HepG2 (cell line): ENCODE results near the gene DDX11. TPM values are rescaled to one million over a fixed set of nuclear protein-coding genes. Genes with fewer than 3 reads are reported as not detected.
"Not testable (repeated sequence)": the region's sequence is repeated elsewhere in the genome, so short reads cannot be mapped to it uniquely, and the experiment has no call there.

Source experiments
- ATAC-seq: fragments of 200-7000 bp; cut with Tn5 transposase; 3 replicates; pipeline ENCODE4 v1.9.1; 2020; ENCODE audit warnings: mild to moderate bottlenecking, moderate library complexity
- Bru-seq: library from RNA; stranded (reverse); fragments of 400-500 nt; gene quantifications from one replicate; lab custom pipeline; 2021; lab: Mats Ljungman, UMichigan
- BruChase-seq, 2 experiments: library from RNA; stranded (reverse); fragments of 400-500 nt; gene quantifications; one replicate each; lab custom pipeline; 2021; lab: Mats Ljungman, UMichigan
- BruUV-seq: library from RNA; stranded (reverse); fragments of 400-500 nt; replicated peaks from 2 replicates; lab custom pipeline; 2021; lab: Mats Ljungman, UMichigan
- CTCF ChIA-PET: fragments of 300-600 bp; formaldehyde crosslinking; extraction: SDS; loops from one replicate; lab custom pipeline; 2021; ENCODE audit warnings: low total read pairs, inconsistent platforms, low intra/inter-chr PET ratio; lab: Yijun Ruan, JAX
- POLR2A ChIA-PET: fragments of 350-600 bp; sonication (Branson Sonifier 250); formaldehyde crosslinking; loops from one replicate; lab custom pipeline; 2020; ENCODE audit warnings: antibody characterized with exemption, inconsistent platforms; lab: Yijun Ruan, JAX
- DNase-seq: peaks from one replicate; pipeline ENCODE4 v3.0.0-alpha.2; 2015; ENCODE audit warnings: low spot score
- FAIRE-seq: peaks from 3 replicates; lab custom pipeline; 2011; peaks lifted over from hg19 to GRCh38; lab: Jason Lieb, UNC
- H2AFZ ChIP-seq: one replicate; pipeline ENCODE4 v1.6.1; 2011; ENCODE audit warnings: low read length, inconsistent platforms
- H3K27ac ChIP-seq: fragments of 300-600 bp; 3 replicates; pipeline ENCODE4 v1.8.0; 2011; ENCODE audit warnings: mixed run types, mild to moderate bottlenecking, mixed read lengths, low read length, inconsistent platforms; ENCODE audit not compliant: insufficient read depth; ENCODE audit errors: extremely low read length
- H3K27me3 ChIP-seq, 2 experiments: fragments of 200-600 bp in 1 of 2; 2 replicates in 1 of 2; 3 replicates in 1 of 2; pipeline versions ENCODE4 v1.6.0 to v1.8.0; 2011; ENCODE audit warnings: low read length in 2 of 2, mild to moderate bottlenecking in 2 of 2, moderate library complexity in 2 of 2, inconsistent platforms in 1 of 2; ENCODE audit not compliant: insufficient read depth in 2 of 2, control insufficient read depth in 1 of 2
- H3K36me3 ChIP-seq, 2 experiments: fragments of 200-600 bp in 1 of 2; replicated peaks in 1 of 2; 2 replicates in 1 of 2; 3 replicates in 1 of 2; pipeline versions ENCODE4 v1.5.1 to v1.8.0; 2011; ENCODE audit warnings: low read length in 2 of 2, inconsistent platforms in 1 of 2; ENCODE audit not compliant: insufficient read depth in 2 of 2, control insufficient read depth in 1 of 2
- H3K4me1 ChIP-seq: 2 replicates; pipeline ENCODE4 v1.5.1; 2012; ENCODE audit warnings: low read length, inconsistent platforms; ENCODE audit not compliant: insufficient read depth
- H3K4me2 ChIP-seq: 2 replicates; pipeline ENCODE4 v1.6.0; 2011; ENCODE audit warnings: low read depth, low read length, inconsistent platforms
- H3K4me3 ChIP-seq, 3 experiments: fragments of 200-600 bp in 1 of 3; sonication (generic), shearing (Covaris generic) in 1 of 3; replicated peaks in 1 of 3; 2 replicates each; pipeline ENCODE4 v1.5.1; 2011 to 2016; ENCODE audit warnings: low read length in 3 of 3, inconsistent platforms in 2 of 3, low read depth in 2 of 3, mild to moderate bottlenecking in 2 of 3, control low read depth in 1 of 3, mixed read lengths in 1 of 3; ENCODE audit not compliant: insufficient read depth in 1 of 3
- H3K79me2 ChIP-seq: one replicate; pipeline ENCODE4 v1.6.1; 2011; ENCODE audit warnings: low read length, inconsistent platforms; ENCODE audit not compliant: insufficient read depth
- H3K9ac ChIP-seq: 2 replicates; pipeline ENCODE4 v1.6.0; 2011; ENCODE audit warnings: mild to moderate bottlenecking, low read depth, low read length, inconsistent platforms; ENCODE audit not compliant: insufficient read depth
- H3K9me3 ChIP-seq: 2 replicates; pipeline ENCODE4 v1.5.1; 2012; ENCODE audit warnings: mild to moderate bottlenecking, low read length
- H4K20me1 ChIP-seq: 2 replicates; pipeline ENCODE4 v1.6.0; 2011; ENCODE audit warnings: inconsistent platforms, mild to moderate bottlenecking, low read length, moderate library complexity; ENCODE audit not compliant: insufficient read depth
- CREM ChIP-seq, 2 experiments: sonication (generic) in 1 of 2; formaldehyde crosslinking in 1 of 2; IDR thresholded peaks; 2 replicates each; pipeline versions ENCODE4 v1.4.0 to v1.6.1; 2016 to 2020; ENCODE audit warnings: antibody characterized with exemption in 1 of 2, mild to moderate bottlenecking in 1 of 2, missing genetic modification reagents in 1 of 2
- ELF4 ChIP-seq: sonication (generic); formaldehyde crosslinking; IDR thresholded peaks from 2 replicates; pipeline ENCODE4 v1.5.0; 2020; ENCODE audit warnings: missing genetic modification reagents, mild to moderate bottlenecking, moderate library complexity, borderline replicate concordance
- KLF6 ChIP-seq: IDR thresholded peaks from 2 replicates; pipeline ENCODE4 v1.8.0; 2016; ENCODE audit warnings: missing biosample characterization, missing genetic modification reagents
- MED8 ChIP-seq: sonication (generic); formaldehyde crosslinking; IDR thresholded peaks from 2 replicates; pipeline ENCODE4 v1.8.1; 2023; ENCODE audit warnings: mild to moderate bottlenecking, missing genetic modification reagents; ENCODE audit not compliant: insufficient replicate concordance
- MEF2D ChIP-seq: sonication (generic); formaldehyde crosslinking; IDR thresholded peaks from 2 replicates; pipeline ENCODE4 v1.5.1; 2020; ENCODE audit warnings: mild to moderate bottlenecking, missing genetic modification reagents
- MYC ChIP-seq: sonication (generic); formaldehyde crosslinking; IDR thresholded peaks from 2 replicates; pipeline ENCODE4 v1.9.0; 2021; ENCODE audit warnings: missing genetic modification reagents, borderline replicate concordance
- RBFOX2 ChIP-seq: fragments of 200-400 bp; formaldehyde crosslinking; IDR thresholded peaks from 2 replicates; pipeline ENCODE4 v1.6.1; 2017; ENCODE audit warnings: low read depth, mild to moderate bottlenecking, low read length
- RXRA ChIP-seq: sonication (generic); formaldehyde crosslinking; IDR thresholded peaks from 2 replicates; pipeline ENCODE4 v1.5.1; 2020; ENCODE audit warnings: missing genetic modification reagents
- TAF1 ChIP-seq: sonication (generic); formaldehyde crosslinking; IDR thresholded peaks from 2 replicates; pipeline ENCODE4 v1.4.0; 2020; ENCODE audit warnings: missing genetic modification reagents
- ZNF124 ChIP-seq: sonication (generic); formaldehyde crosslinking; IDR thresholded peaks from 2 replicates; pipeline ENCODE4 v1.4.0; 2020; ENCODE audit warnings: missing genetic modification reagents
- ZNF331 ChIP-seq: sonication (generic); formaldehyde crosslinking; IDR thresholded peaks from 2 replicates; pipeline ENCODE4 v1.4.0; 2020; ENCODE audit warnings: missing genetic modification reagents
- WGBS: methylation state at CpG from one replicate; pipeline ENCODE4 v1.1.6; 2017; ENCODE audit warnings: low lambda C conversion rate; 5-methylcytosine and 5-hydroxymethylcytosine counted together
- in situ Hi-C: cut with HindIII; loops from 2 replicates; pipeline ENCODE4 v1.10.0; 2017; ENCODE audit warnings: low pct_unique_long_range_greater_than_20kb; ENCODE audit not compliant: extremely low pct_ligation_motif_present
- intact Hi-C: fragments of 100-400 bp; cut with micrococcal nuclease; formaldehyde crosslinking; loops from one replicate; pipeline ENCODE4 v1.10.0; 2022; ENCODE audit not compliant: unreplicated experiment
- long read RNA-seq, 2 experiments: library from RNA in 1 of 2; library from polyadenylated mRNA in 1 of 2; stranded (forward) in 1 of 2; unstranded in 1 of 2; transcript quantifications; one replicate each; pipeline ENCODE4 v2.0.0, GENCODE V29; 2019 to 2022
- polyA minus RNA-seq, 3 experiments: library from RNA; depleted of rRNA, polyadenylated mRNA; stranded (reverse); fragments of >200 nt; gene quantifications; 2 replicates each; pipeline ENCODE4 v1.2.3, GENCODE V29; 2011; ENCODE audit warnings: low replicate concordance in 1 of 3
- polyA plus RNA-seq, 8 experiments: library from polyadenylated mRNA; depleted of rRNA in 3 of 8; stranded (reverse) in 7 of 8; unstranded in 1 of 8; fragments of >200 nt; fragmentation: Illumina TruSeq in 4 of 8; extraction: Trizol in 4 of 8; gene quantifications; 2 replicates each; pipeline versions ENCODE4 v1.2.1 to v1.2.3, GENCODE V29; 2011 to 2016; ENCODE audit warnings: low read depth in 4 of 8, missing spikeins in 1 of 8, mixed read lengths in 1 of 8; ENCODE audit not compliant: insufficient read depth in 1 of 8
- total RNA-seq, 5 experiments: library from RNA; depleted of rRNA; stranded (reverse); fragments of >200 nt; fragmentation: Illumina TruSeq; extraction: Trizol; gene quantifications; 2 replicates each; pipeline ENCODE4 v1.2.3, GENCODE V29; 2016; ENCODE audit warnings: low read depth in 1 of 5
- TF ChIP-seq, protein P1 (sequence below): sonication (generic); formaldehyde crosslinking; IDR thresholded peaks from 2 replicates; pipeline ENCODE4 v1.5.0; 2020; ENCODE audit warnings: mild to moderate bottlenecking, missing genetic modification reagents
- TF ChIP-seq, protein P2 (sequence below): sonication (generic); formaldehyde crosslinking; IDR thresholded peaks from 2 replicates; pipeline ENCODE4 v1.4.0; 2020; ENCODE audit warnings: mild to moderate bottlenecking, missing genetic modification reagents
- TF ChIP-seq, protein P3 (sequence below): sonication (generic); formaldehyde crosslinking; IDR thresholded peaks from 2 replicates; pipeline ENCODE4 v1.4.0; 2020; ENCODE audit warnings: missing genetic modification reagents

The DDX11 gene
- 17.1 and 40.8 TPM in 2 replicates for total RNA-seq (2016; rRNA removed; fragmentation: Illumina TruSeq; extraction: Trizol)
- 28.6 and 29.4 TPM in 2 replicates for total RNA-seq (2016; cell fraction: cytosol; rRNA removed; fragmentation: Illumina TruSeq; extraction: Trizol; ENCODE audit: low read depth)
- total RNA-seq (2016; cell fraction: insoluble cytoplasmic fraction; rRNA removed; fragmentation: Illumina TruSeq; extraction: Trizol), result 16.0 and 40.8 TPM in 2 replicates
- total RNA-seq (2016; cell fraction: membrane; rRNA removed; fragmentation: Illumina TruSeq; extraction: Trizol), result 14.9 and 18.5 TPM in 2 replicates
- 76.9 and 82.6 TPM in 2 replicates for total RNA-seq (2016; cell fraction: nucleus; rRNA removed; fragmentation: Illumina TruSeq; extraction: Trizol)
- polyA plus RNA-seq (2011; rRNA removed), result 23.9 and 24.2 TPM in 2 replicates
- 5.5 and 6.3 TPM in 2 replicates for polyA plus RNA-seq (2011; cell fraction: cytosol; rRNA removed)
- 172 and 221 TPM in 2 replicates for polyA plus RNA-seq (2011; cell fraction: nucleus; rRNA removed)
- polyA plus RNA-seq (2012), result 22.4 and 23.6 TPM in 2 replicates
- polyA plus RNA-seq (2016; cell fraction: cytosol; fragmentation: Illumina TruSeq; extraction: Trizol; ENCODE audit: low read depth), result 2.2 TPM in 2 replicates
- polyA plus RNA-seq (2016; cell fraction: insoluble cytoplasmic fraction; fragmentation: Illumina TruSeq; extraction: Trizol; ENCODE audit: low read depth), result 8.7 and 11.8 TPM in 2 replicates
- polyA plus RNA-seq (2016; cell fraction: membrane; fragmentation: Illumina TruSeq; extraction: Trizol; ENCODE audit: low read depth), result 2.6 and 3.4 TPM in 2 replicates
- polyA plus RNA-seq (2016; cell fraction: nucleus; fragmentation: Illumina TruSeq; extraction: Trizol; ENCODE audit: insufficient read depth, low read depth), result 133 and 148 TPM in 2 replicates
- 27.7 and 88.8 TPM in 2 replicates for polyA minus RNA-seq (2011; rRNA and poly(A)+ RNA removed; ENCODE audit: low replicate concordance)
- polyA minus RNA-seq (2011; cell fraction: cytosol; rRNA and poly(A)+ RNA removed), result 6.9 and 7.2 TPM in 2 replicates
- 83.3 and 93.6 TPM in 2 replicates for polyA minus RNA-seq (2011; cell fraction: nucleus; rRNA and poly(A)+ RNA removed)
- percentile 71 among the genes with signal in this experiment for Bru-seq, nascent RNA
- BruChase-seq, experiment 1, labeled RNA remaining after a 6-hour chase, result percentile 80 among the genes with signal in this experiment
- percentile 77 among the genes with signal in this experiment for BruChase-seq, experiment 2, labeled RNA remaining after a 2-hour chase
- long read RNA-seq, experiment 1, partial matches to known transcripts, result 3 of 6 reads
- long read RNA-seq, experiment 1, other reads (novel, unspliced or antisense), result 3 of 6 reads
- long read RNA-seq, experiment 2, partial matches to known transcripts, result 5 of 9 reads
- long read RNA-seq, experiment 2, other reads (novel, unspliced or antisense), result 1 of 9 reads

DNA sequence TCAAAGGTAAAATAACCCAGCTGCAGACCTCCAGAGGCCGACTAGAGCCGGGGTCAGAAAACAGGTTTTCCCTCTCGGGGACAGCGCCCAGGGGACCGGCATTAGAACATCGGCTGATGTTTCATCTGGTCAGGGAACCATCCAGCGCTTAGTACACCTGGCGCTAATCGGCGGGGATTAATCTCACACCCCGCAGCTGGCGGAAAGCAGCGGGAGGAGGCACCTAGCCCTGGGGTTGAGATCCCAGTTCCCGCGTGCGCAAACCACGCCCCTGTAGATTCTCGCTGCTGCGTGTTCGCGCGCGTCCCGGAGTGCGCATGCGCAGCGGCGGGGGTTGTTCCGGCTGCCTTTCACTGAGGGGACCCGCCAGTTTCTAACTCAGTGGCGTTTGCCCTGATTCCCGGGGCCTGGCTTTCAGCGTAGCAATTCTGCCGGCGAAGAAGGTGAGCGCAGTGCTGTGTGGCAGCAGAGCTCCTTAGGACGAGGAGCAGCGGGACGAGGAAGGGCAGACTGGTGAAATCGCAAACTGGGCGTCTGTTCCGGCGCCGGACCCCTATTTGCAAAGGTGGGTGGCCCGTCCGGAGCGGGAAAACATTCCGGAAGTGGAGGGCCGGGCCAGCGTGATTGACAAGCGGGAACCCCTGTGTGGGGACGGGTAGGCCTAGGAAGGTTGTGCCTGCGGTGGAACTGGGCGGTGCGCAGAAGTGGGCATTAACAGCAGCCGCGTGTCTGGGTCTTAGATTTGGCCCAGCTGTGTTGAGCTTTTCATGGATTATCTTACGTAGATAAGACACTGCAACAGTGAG, at the start of gene DDX11:
DDX11 (plus strand) TSS at position 334 of the 806 bp plus-strand sequence. CDS start 4,534 bp downstream, outside the sequence.
- peak; percentile 91 for DNase-seq
- H4K20me1 ChIP-seq; POLR2A ChIA-PET; H3K36me3 ChIP-seq; in situ Hi-C loops; CTCF ChIA-PET; H3K9me3 ChIP-seq; H3K27me3 ChIP-seq; intact Hi-C loops; FAIRE-seq; TF ChIP-seq CREM (CRISPR knock-in tag; IDR thresholded peaks at IDR 0.05): not testable (repeated sequence)
- TSS peak; percentile 69 for BruUV-seq
- Histone ChIP-seq H3K79me2 (peaks cover 19% of the 10 kb centered on the region), H2AFZ (peak within 1 kb of the TSS; percentile 61), H3K4me2 (peak within 1 kb of the TSS; percentile 87), H3K4me1 (peaks cover 22% of the 10 kb centered on the region), H3K4me3 (peak within 1 kb of the TSS; percentile 58 to 71 (median 63); a peak in 5 of 6 replicates), H3K9ac (peak within 1 kb of the TSS; percentile 78), H3K27ac (peak within 1 kb of the TSS; percentile 82)
- WGBS, result 2% methylated on average over 25 of the region's 58 CpGs
- ATAC-seq, result peak; percentile 98
- TF ChIP-seq ELF4, result peak; percentile 76
- TF ChIP-seq, protein P1, sequence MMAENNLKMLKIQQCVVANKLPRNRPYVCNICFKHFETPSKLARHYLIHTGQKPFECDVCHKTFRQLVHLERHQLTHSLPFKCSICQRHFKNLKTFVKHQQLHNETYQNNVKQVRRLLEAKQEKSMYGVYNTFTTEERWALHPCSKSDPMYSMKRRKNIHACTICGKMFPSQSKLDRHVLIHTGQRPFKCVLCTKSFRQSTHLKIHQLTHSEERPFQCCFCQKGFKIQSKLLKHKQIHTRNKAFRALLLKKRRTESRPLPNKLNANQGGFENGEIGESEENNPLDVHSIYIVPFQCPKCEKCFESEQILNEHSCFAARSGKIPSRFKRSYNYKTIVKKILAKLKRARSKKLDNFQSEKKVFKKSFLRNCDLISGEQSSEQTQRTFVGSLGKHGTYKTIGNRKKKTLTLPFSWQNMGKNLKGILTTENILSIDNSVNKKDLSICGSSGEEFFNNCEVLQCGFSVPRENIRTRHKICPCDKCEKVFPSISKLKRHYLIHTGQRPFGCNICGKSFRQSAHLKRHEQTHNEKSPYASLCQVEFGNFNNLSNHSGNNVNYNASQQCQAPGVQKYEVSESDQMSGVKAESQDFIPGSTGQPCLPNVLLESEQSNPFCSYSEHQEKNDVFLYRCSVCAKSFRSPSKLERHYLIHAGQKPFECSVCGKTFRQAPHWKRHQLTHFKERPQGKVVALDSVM (CRISPR knock-in tag), result peak; percentile 53
- 0 out of 2 replicates have a peak, but pooled peaks have one; percentile 8 for TF ChIP-seq ZNF331 (CRISPR knock-in tag)
- TF ChIP-seq, protein P2, sequence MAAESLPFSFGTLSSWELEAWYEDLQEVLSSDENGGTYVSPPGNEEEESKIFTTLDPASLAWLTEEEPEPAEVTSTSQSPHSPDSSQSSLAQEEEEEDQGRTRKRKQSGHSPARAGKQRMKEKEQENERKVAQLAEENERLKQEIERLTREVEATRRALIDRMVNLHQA (CRISPR knock-in tag), result 0 out of 2 replicates have a peak, but pooled peaks have one; percentile 28
- peak; percentile 20; the same call in 1 of the 2 replicates for TF ChIP-seq CREM (IDR thresholded peaks at IDR 0.05)
- TF ChIP-seq MEF2D, result peak; percentile 74; the same call in 1 of the 2 replicates
- TF ChIP-seq, protein P3, sequence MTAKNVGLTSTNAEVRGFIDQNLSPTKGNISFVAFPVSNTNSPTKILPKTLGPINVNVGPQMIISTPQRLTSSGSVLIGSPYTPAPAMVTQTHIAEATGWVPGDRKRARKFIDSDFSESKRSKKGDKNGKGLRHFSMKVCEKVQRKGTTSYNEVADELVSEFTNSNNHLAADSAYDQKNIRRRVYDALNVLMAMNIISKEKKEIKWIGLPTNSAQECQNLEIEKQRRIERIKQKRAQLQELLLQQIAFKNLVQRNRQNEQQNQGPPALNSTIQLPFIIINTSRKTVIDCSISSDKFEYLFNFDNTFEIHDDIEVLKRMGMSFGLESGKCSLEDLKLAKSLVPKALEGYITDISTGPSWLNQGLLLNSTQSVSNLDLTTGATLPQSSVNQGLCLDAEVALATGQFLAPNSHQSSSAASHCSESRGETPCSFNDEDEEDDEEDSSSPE (CRISPR knock-in tag), result peak; percentile 94
- peak; percentile 33; the same call in 1 of the 2 replicates for TF ChIP-seq RXRA (CRISPR knock-in tag)
- peak; percentile 25; the same call in 1 of the 2 replicates for TF ChIP-seq ZNF124 (CRISPR knock-in tag)
- peak; percentile 81 for TF ChIP-seq RBFOX2
- TF ChIP-seq MED8 (CRISPR knock-in tag), result peak; percentile 8
- peak; percentile 64; the same call in 1 of the 2 replicates for TF ChIP-seq MYC (CRISPR knock-in tag)
- 0 out of 2 replicates have a peak, but pooled peaks have one; percentile 12 for TF ChIP-seq KLF6 (CRISPR knock-in tag)
- peak; percentile 74 for TF ChIP-seq TAF1
